HG02678 (cell line): ENCODE results near the gene ZNF423.

ENCODE experiments used
- ATAC-seq: cut with Tn5 transposase; IDR thresholded peaks from one replicate; pipeline ENCODE4 v1.9.1; 2021; ENCODE audit warnings: mild to moderate bottlenecking, moderate library complexity; ENCODE audit not compliant: unreplicated experiment

Gene ZNF423

GRCh38 chr16:49756775-49757558 is 98.9 kb downstream of the ZNF423 start:
- ATAC-seq: no peak

GRCh38 chr16:49755716-49756505 is 100.0 kb downstream of the ZNF423 start:
- no peak for ATAC-seq

DNA sequence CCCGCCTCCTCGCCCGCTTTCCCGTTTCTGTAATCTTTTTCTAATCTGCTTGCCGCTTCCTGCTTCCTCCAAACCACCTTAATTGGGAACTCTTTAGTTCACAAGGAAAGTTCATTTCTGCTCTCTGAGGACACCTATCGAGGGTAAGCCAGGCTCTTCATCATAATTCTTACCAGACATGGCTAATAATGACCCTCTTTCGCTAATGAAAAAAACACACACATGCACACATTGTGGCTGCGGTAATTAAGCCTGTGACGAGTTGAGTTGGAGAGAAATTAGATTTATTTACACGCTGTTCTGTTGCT is 100.6 kb downstream of the ZNF423 start:
- no peak for ATAC-seq

DNA sequence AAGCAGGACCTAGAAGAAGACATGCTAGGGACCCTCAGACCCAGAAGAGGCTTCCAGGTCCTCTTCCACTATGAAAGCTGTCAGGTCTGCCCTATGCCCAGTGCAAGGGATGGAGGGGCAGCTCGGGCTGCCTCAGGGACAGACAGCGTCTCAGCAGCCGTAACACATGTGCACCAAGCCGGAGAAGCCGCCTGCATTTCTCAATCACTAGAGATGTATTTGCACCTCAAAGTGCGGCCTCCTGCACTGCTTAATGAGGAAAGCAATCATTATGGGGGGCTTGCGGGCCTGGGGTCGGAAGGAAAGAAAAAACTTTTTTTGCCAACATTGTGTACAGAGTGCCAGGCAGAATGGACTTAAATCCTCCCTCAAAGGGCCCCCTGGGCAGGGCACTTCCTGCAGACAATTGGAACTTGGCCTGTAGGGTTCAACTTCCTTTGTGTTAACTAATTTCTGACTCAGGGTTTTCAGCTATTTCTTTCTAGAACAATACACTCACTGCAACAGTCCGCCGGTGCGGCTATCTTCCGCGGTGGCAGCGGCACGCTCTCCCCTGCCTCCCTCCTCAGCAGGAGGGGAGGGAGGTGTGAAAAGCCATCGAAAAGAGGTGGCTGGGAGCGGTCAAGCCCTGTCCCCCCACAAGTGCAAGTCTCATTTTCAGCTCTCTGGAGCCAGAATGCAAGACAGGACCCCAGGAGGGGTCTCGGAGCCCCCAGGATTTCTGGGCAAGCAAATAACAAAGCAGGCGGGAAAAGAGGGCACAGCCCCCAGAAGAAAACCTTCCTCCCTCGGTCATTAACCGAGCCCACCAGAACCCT is 101.2 kb downstream of the ZNF423 start:
- ATAC-seq: no peak

- ATAC-seq: no peak
Observed at GRCh38 chr16:49750341-49751000, 105.4 kb downstream of the ZNF423 start.

- no peak for ATAC-seq
Observed at GRCh38 chr16:49749816-49750215, 106.1 kb downstream of the ZNF423 start.

DNA sequence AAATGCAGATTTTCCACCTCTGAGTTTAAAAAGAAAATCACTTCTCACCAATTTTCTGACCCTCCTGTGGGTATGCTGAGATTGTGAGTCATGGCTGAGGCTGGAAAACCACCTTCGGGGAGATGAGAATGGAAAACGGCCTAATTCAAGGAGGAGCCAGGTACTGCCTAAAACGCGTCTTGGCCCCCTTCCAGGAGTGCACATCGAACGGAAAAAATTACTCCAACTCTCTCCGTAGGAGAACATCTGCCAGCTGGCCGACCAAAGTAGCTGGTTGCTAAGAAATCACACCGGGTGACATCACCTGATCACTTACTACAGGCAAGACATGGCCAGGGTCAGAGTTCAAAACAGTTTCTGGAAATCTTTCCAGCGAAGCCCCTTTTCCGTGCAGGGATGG is 107.6 kb downstream of the ZNF423 start:
- no peak for ATAC-seq

DNA sequence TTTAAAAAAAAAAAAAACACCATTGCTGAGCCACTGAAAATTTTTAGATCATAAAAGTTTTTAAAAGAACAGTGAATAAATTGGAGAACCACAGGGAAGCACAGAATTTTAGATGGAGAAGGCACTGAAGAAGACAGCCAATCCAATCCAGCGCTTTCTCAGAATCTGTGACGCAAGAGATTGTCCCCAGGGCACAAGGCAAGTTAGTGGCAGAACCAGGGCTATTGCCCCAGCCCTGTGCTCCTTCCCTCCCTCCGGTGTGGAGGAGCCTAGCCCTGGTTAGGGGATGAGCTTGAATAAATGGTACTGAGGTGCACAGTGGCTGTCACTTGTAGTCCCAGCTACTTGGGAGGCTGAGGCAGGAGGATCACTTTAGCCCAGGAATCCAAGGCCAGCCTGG is 108.3 kb downstream of the ZNF423 start:
- ATAC-seq: no peak

- no peak for ATAC-seq
Observed at GRCh38 chr16:49746545-49746944, 109.4 kb downstream of the ZNF423 start.

- ATAC-seq: no peak
Observed at GRCh38 chr16:49745311-49745747, 110.6 kb downstream of the ZNF423 start.

DNA sequence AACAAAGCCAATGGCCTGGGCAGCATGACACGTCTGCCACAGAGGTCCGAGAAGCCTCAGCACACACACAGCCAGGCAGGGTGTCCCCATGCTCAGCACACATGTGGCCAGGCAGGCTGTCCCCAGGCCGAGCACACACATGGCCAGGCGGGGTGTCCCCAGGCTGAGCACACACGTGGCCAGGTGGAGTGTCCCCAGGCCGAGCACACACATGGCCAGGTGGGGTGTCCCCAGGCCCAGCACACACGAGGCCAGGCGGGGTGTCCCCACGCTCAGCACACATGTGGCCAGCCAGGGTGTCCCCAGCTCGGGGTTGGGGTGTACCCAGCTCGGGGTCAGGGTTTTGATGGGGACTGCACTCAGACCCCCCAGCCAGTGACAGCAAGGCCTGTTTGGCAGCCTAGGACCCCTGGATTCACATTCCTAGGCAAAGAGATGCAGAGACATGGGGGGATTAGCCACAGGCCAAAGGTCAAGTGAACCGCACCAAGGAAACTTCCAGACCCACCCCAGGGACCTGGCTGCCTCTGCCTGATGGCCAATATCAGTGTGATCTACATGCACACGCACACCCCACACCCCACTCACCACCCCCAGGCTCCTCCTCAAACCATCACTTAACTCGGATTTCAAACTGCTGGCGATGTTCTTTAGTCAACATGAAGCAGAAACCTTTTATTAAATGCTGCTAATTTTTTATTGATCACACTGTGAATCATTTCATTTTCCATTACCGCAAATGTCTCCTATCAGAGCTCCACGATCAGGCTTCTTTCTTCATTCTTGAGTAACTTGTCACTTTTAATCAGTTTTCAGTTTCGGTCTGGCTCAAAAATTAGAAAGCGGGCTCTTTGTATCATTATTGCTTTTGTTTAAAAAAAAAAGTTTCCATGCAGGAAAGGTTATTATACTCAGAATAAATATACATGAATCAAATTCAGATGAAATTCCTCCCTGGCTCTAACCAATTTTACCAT is 111.4 kb downstream of the ZNF423 start:
- no peak for ATAC-seq

GRCh38 chr16:49743658-49744057 is 112.3 kb downstream of the ZNF423 start:
- ATAC-seq: no peak

GRCh38 chr16:49743203-49743464 is 112.8 kb downstream of the ZNF423 start:
- no peak for ATAC-seq

DNA sequence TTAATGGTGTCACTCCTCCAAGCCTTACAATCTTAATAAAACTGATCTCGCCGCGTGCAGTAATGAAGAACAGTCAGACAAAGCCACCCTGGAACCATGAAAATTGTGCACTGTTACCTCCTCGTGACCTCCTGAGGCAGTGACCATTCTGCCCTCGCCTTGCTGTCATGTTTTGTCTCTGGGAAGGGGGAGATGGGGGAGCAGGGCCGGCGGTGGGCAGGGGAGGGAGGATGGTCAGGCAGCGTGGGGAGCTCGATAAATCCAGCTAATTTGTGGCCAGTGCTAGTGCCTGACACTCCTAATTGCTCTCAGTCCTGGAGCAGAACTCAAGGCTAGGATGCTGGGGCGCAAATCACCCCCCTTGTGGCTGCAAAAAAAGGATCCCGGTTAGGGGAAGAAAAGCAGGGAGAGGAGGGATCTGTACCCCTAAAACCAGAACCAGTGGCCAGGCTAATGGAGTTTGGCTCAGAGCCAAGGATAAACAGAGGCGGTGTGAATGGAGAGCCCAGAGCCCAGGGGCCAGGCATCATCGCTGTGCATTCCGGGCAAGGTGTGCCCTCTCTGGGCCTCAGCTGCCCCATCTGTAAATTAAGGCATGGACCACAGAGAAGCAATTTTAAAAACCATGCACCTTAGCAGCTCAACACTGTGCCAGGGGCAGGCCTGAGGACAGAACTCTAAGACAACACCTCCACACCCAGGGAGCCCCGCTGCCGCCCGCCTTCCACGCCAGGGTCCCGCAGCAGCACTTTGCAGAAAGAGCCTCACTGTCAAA is 113.3 kb downstream of the ZNF423 start:
- ATAC-seq: no peak

GRCh38 chr16:49740256-49740655 is 115.7 kb downstream of the ZNF423 start:
- no peak for ATAC-seq

- no peak for ATAC-seq
Observed at GRCh38 chr16:49739381-49739780, 116.5 kb downstream of the ZNF423 start.

DNA sequence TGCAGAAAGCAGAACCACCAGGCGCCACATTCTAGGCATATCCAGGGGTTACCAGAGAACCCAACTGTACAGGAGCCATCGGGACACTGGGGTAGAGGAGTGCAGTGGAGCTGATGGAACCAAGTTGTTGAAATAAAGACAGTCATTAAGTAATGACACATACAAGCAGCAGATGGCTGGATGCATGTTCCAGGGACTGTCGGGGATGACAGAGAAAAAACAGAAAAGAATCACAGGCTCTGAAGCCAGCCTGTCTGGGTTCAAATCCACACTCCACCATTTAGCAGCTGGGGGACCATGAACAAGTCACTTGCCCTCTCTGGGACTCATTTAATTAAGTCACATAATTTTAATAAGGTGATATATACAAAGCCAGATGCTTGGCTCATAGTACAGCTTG is 117.1 kb downstream of the ZNF423 start:
- ATAC-seq: no peak

- no peak for ATAC-seq
Observed at GRCh38 chr16:49738001-49738400, 117.9 kb downstream of the ZNF423 start.

- ATAC-seq: no peak
Observed at GRCh38 chr16:49737541-49737940, 118.4 kb downstream of the ZNF423 start.
